ENCODE results near the gene PRKCB.

- TF ChIP-seq CTCF (IDR thresholded peaks at IDR 0.05) (no peak), POLR2A (IDR thresholded peaks at IDR 0.05) (no peak), POLR2AphosphoS5 (IDR thresholded peaks at IDR 0.05) (no peak)
These were observed 235.1 kb downstream of the PRKCB start for GRCh38 chr16:24070851-24071250.
